ENCODE data around the gene PRKCA. TPM values are rescaled to one million over a fixed set of nuclear protein-coding genes. Genes with fewer than 3 reads are reported as not detected.

Gene PRKCA
- total RNA-seq, 1 donor from 2014 or later, result 5.6 TPM

DNA sequence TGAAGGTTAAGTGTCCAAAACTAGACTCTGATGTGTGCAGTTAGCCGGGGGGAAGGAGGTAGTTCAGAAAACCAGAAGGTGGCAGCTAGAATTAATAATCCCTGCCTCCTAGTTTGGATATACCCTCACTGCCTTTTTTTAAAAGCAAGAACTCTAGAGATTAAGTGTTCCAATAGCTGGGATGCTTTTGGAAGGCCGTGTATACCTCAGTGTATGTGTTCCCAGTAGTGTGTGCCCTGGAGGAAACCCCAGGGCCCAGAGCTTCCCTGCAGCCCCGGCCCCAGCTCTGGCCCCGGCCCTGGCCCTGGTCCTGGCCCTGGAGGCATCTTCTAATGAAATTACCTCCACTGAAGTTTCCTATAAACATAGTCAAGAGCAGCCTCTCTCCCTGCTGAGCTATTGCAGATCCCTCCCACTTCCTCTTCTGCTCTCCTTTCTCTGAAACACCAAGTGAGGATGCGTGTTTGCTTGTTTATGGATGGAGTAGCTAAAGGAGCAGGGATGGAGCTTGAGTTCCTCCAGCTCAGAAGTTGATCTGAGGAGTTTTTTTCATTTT lies 130.7 kb downstream of the PRKCA start:
- Histone ChIP-seq H3K4me3 (no peak overlapping the region), H3K9me3 (replicated peaks) (no peaks in the 10 kb centered on the region), H3K27me3 (ENCODE audit: low read depth) (no peaks in the 10 kb centered on the region), H3K4me1 (no peaks in the 10 kb centered on the region), H3K27ac (replicated peaks) (no peak overlapping the region), H3K36me3 (no peaks in the 10 kb centered on the region)
- intact Hi-C loops (cut with micrococcal nuclease), result no loop called here
- TF ChIP-seq, protein P1, sequence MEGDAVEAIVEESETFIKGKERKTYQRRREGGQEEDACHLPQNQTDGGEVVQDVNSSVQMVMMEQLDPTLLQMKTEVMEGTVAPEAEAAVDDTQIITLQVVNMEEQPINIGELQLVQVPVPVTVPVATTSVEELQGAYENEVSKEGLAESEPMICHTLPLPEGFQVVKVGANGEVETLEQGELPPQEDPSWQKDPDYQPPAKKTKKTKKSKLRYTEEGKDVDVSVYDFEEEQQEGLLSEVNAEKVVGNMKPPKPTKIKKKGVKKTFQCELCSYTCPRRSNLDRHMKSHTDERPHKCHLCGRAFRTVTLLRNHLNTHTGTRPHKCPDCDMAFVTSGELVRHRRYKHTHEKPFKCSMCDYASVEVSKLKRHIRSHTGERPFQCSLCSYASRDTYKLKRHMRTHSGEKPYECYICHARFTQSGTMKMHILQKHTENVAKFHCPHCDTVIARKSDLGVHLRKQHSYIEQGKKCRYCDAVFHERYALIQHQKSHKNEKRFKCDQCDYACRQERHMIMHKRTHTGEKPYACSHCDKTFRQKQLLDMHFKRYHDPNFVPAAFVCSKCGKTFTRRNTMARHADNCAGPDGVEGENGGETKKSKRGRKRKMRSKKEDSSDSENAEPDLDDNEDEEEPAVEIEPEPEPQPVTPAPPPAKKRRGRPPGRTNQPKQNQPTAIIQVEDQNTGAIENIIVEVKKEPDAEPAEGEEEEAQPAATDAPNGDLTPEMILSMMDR (IDR thresholded peaks at IDR 0.05; ENCODE audit: borderline replicate concordance), result no peak
- DNase-seq, result no peak

GRCh38 chr17:66435182-66435581 lies 132.8 kb downstream of the PRKCA start:
- Histone ChIP-seq H3K4me1 (no peaks in the 10 kb centered on the region), H3K27ac (replicated peaks) (no peak overlapping the region), H3K9me3 (replicated peaks) (no peaks in the 10 kb centered on the region), H3K4me3 (no peak overlapping the region), H3K36me3 (no peaks in the 10 kb centered on the region), H3K27me3 (ENCODE audit: low read depth) (no peaks in the 10 kb centered on the region)
- no peak for DNase-seq
- intact Hi-C loops (cut with micrococcal nuclease), result no loop called here
- TF ChIP-seq, protein P1 (IDR thresholded peaks at IDR 0.05; ENCODE audit: borderline replicate concordance), result no peak

- intact Hi-C loops (cut with micrococcal nuclease), result no loop called here
Observed at GRCh38 chr17:66436631-66437030, 134.2 kb downstream of the PRKCA start.

GRCh38 chr17:66437476-66438026 lies 135.1 kb downstream of the PRKCA start:
- no peaks in the 10 kb centered on the region for H3K27me3 ChIP-seq (ENCODE audit: low read depth)
- no peaks in the 10 kb centered on the region for H3K4me1 ChIP-seq
- H3K36me3 ChIP-seq, result no peaks in the 10 kb centered on the region
- H3K4me3 ChIP-seq, result no peak overlapping the region
- no peak for DNase-seq
- intact Hi-C loops (cut with micrococcal nuclease), result no loop called here
- no peak overlapping the region for H3K27ac ChIP-seq (replicated peaks)
- no peaks in the 10 kb centered on the region for H3K9me3 ChIP-seq (replicated peaks)
- TF ChIP-seq, protein P1 (IDR thresholded peaks at IDR 0.05; ENCODE audit: borderline replicate concordance), result no peak

More at GRCh38 chr17:66436631-66437030, 134.2 kb downstream of the PRKCA start:
- no peak overlapping the region for H3K4me3 ChIP-seq
- no peaks in the 10 kb centered on the region for H3K27me3 ChIP-seq (ENCODE audit: low read depth)
- no peaks in the 10 kb centered on the region for H3K36me3 ChIP-seq
- no peaks in the 10 kb centered on the region for H3K9me3 ChIP-seq (replicated peaks)
- TF ChIP-seq, protein P1 (IDR thresholded peaks at IDR 0.05; ENCODE audit: borderline replicate concordance), result no peak
- H3K27ac ChIP-seq (replicated peaks), result no peak overlapping the region
- no peaks in the 10 kb centered on the region for H3K4me1 ChIP-seq
- DNase-seq, result no peak

GRCh38 chr17:66438101-66438500 lies 135.7 kb downstream of the PRKCA start:
- intact Hi-C loops (cut with micrococcal nuclease), result no loop called here
- Histone ChIP-seq H3K9me3 (replicated peaks) (no peaks in the 10 kb centered on the region), H3K27ac (replicated peaks) (no peak overlapping the region), H3K4me3 (no peak overlapping the region), H3K27me3 (ENCODE audit: low read depth) (no peaks in the 10 kb centered on the region), H3K4me1 (no peaks in the 10 kb centered on the region), H3K36me3 (no peaks in the 10 kb centered on the region)
- TF ChIP-seq, protein P1 (IDR thresholded peaks at IDR 0.05; ENCODE audit: borderline replicate concordance), result no peak
- DNase-seq, result no peak
